Sigmoid colon (tissue), 7 donors: ENCODE results near the gene PRKG1. TPM values are rescaled to one million over a fixed set of nuclear protein-coding genes. Genes with fewer than 3 reads are reported as not detected.

Experiments
- DNase-seq: peaks from one replicate; pipeline ENCODE4 v3.0.0-alpha.2; 2019
- H3K27ac ChIP-seq, 4 donors: fragments of 200-600 bp; sonication (generic); one replicate each; pipeline ENCODE4 v1.5.1; 2016 to 2019; ENCODE audit warnings: mild to moderate bottlenecking in 1 of 4
- H3K27me3 ChIP-seq, 3 donors: fragments of 200-600 bp; sonication (generic); one replicate each; pipeline ENCODE4 v1.5.1; 2019; ENCODE audit warnings: mild to moderate bottlenecking in 1 of 3
- H3K36me3 ChIP-seq, 4 donors: fragments of 200-600 bp; sonication (generic); one replicate each; pipeline ENCODE4 v1.5.1; 2016 to 2019
- H3K4me1 ChIP-seq, 4 donors: fragments of 200-600 bp; sonication (generic); one replicate each; pipeline ENCODE4 v1.5.1; 2017 to 2019
- H3K4me3 ChIP-seq, 4 donors: fragments of 200-600 bp; sonication (generic); one replicate each; pipeline ENCODE4 v1.5.1; 2017 to 2019; ENCODE audit warnings: mild to moderate bottlenecking in 2 of 4, moderate library complexity in 1 of 4
- H3K9me3 ChIP-seq, 4 donors: fragments of 200-600 bp in 3 of 4; sonication (generic) in 3 of 4; one replicate each; pipeline versions ENCODE4 v1.5.1 to v1.6.1; 2013 to 2019
- EP300 ChIP-seq, 4 donors: sonication (generic); formaldehyde crosslinking; IDR thresholded peaks; one replicate each; pipeline ENCODE4 v1.6.1; 2017; ENCODE audit warnings: antibody characterized with exemption in 4 of 4
- POLR2A ChIP-seq, 2 donors: fragments of 450-650 bp; IDR thresholded peaks; one replicate each; pipeline ENCODE4 v1.6.1; 2016; ENCODE audit warnings: antibody characterized with exemption in 2 of 2, mild to moderate bottlenecking in 2 of 2, moderate library complexity in 2 of 2
- POLR2AphosphoS5 ChIP-seq, 4 donors: sonication (generic); formaldehyde crosslinking; IDR thresholded peaks; one replicate each; pipeline ENCODE4 v1.6.1; 2017; ENCODE audit warnings: antibody characterized with exemption in 4 of 4
- WGBS, 2 donors: extraction: QIAGEN DNeasy Blood & Tissue Kit; methylation state at CpG; one replicate each; pipeline ENCODE4 v1.1.7; 2013; 5-methylcytosine and 5-hydroxymethylcytosine counted together
- intact Hi-C: fragments of 100-400 bp; cut with DNase I; formaldehyde crosslinking; loops from one replicate; pipeline ENCODE4 v1.15.1; 2023
- polyA plus RNA-seq, 3 donors: library from polyadenylated mRNA; stranded (reverse); fragments of 200-250 nt; gene quantifications; one replicate each; pipeline ENCODE4 v1.2.3, GENCODE V29; 2013
- total RNA-seq, 4 donors: library from RNA; depleted of rRNA; stranded (reverse); fragments of >200 nt; gene quantifications; one replicate each; pipeline ENCODE4 v1.1.0, GENCODE V29; 2016
- TF ChIP-seq, protein P1 (sequence below), 4 experiments: fragments of 450-650 bp in 3 of 4; fragments of 200-600 bp in 1 of 4; IDR thresholded peaks; one replicate each; pipeline ENCODE4 v1.5.1; 2016 to 2019; ENCODE audit warnings: antibody characterized with exemption in 4 of 4, mild to moderate bottlenecking in 3 of 4, moderate library complexity in 2 of 4
- donor health status: healthy with polysubstance abuse.
- donor health status: Bipolar disorder and iron deficiency.
- donor health status: healthy.

PRKG1 gene
- total and polyA plus RNA-seq, 7 donors = 3.7 to 92.9 (median 60.2) TPM

DNA sequence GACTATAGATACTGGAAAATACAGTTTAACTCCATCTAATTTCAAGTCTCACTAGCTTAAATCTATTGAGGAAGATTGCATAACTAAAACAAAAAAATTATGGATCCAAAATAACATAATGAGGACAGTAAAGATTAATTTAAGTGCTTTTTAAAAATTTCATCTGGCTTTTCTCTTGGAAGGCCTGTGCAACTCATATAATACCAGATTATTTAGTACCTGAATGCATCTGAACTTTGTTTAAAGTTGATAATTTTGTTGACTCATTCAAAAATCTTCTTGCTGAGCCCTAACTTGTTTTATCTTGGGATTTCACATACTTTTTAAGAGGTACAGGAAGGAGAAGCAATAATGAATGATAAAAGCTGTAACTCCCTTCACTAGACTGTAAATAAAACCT is 478.6 kb downstream of the PRKG1 start:
- intact Hi-C loops = no loop called here
- Histone ChIP-seq H3K27ac (no peak overlapping the region), H3K4me1 (peaks cover 0 to 24% (median 17%) of the 10 kb centered on the region in 4 donors), H3K36me3 (no peaks in the 10 kb centered on the region), H3K9me3 (no peaks in the 10 kb centered on the region), H3K4me3 (no peak overlapping the region), H3K27me3 (no peaks in the 10 kb centered on the region)
- TF ChIP-seq POLR2A (IDR thresholded peaks at IDR 0.05) (no peak), EP300 (IDR thresholded peaks at IDR 0.05) (no peak), POLR2AphosphoS5 (IDR thresholded peaks at IDR 0.05) (no peak)
- TF ChIP-seq, protein P1, sequence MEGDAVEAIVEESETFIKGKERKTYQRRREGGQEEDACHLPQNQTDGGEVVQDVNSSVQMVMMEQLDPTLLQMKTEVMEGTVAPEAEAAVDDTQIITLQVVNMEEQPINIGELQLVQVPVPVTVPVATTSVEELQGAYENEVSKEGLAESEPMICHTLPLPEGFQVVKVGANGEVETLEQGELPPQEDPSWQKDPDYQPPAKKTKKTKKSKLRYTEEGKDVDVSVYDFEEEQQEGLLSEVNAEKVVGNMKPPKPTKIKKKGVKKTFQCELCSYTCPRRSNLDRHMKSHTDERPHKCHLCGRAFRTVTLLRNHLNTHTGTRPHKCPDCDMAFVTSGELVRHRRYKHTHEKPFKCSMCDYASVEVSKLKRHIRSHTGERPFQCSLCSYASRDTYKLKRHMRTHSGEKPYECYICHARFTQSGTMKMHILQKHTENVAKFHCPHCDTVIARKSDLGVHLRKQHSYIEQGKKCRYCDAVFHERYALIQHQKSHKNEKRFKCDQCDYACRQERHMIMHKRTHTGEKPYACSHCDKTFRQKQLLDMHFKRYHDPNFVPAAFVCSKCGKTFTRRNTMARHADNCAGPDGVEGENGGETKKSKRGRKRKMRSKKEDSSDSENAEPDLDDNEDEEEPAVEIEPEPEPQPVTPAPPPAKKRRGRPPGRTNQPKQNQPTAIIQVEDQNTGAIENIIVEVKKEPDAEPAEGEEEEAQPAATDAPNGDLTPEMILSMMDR (IDR thresholded peaks at IDR 0.05) = no peak
- DNase-seq = no peak

- TF ChIP-seq, protein P1 (IDR thresholded peaks at IDR 0.05) = no peak
- TF ChIP-seq POLR2AphosphoS5 (IDR thresholded peaks at IDR 0.05) (no peak), POLR2A (IDR thresholded peaks at IDR 0.05) (no peak), EP300 (IDR thresholded peaks at IDR 0.05) (no peak)
- intact Hi-C loops = no loop called here
- Histone ChIP-seq H3K27ac (no peak overlapping the region), H3K4me1 (no peaks in the 10 kb centered on the region), H3K9me3 (no peaks in the 10 kb centered on the region), H3K4me3 (no peak overlapping the region), H3K36me3 (no peaks in the 10 kb centered on the region), H3K27me3 (no peaks in the 10 kb centered on the region)
- 89 to 90% methylated on average over 2 of the region's 2 CpGs for WGBS, 2 donors
- no peak for DNase-seq
These were observed 490.7 kb downstream of the PRKG1 start for GRCh38 chr10:51564896-51565510.

- TF ChIP-seq POLR2A (IDR thresholded peaks at IDR 0.05) (no peak), POLR2AphosphoS5 (IDR thresholded peaks at IDR 0.05) (no peak), EP300 (IDR thresholded peaks at IDR 0.05) (no peak)
- TF ChIP-seq, protein P1 (IDR thresholded peaks at IDR 0.05) = no peak
- H3K4me3 ChIP-seq = no peak overlapping the region
- intact Hi-C loops = no loop called here
- no peak overlapping the region for H3K27ac ChIP-seq
- WGBS, 2 donors = 76 to 80% methylated on average over 3 of the region's 3 CpGs
- no peaks in the 10 kb centered on the region for H3K36me3 ChIP-seq
- no peaks in the 10 kb centered on the region for H3K27me3 ChIP-seq
- H3K9me3 ChIP-seq = no peaks in the 10 kb centered on the region
- no peak for DNase-seq
- H3K4me1 ChIP-seq = no peaks in the 10 kb centered on the region
These were observed 493.0 kb downstream of the PRKG1 start for GRCh38 chr10:51567271-51567670.

DNA sequence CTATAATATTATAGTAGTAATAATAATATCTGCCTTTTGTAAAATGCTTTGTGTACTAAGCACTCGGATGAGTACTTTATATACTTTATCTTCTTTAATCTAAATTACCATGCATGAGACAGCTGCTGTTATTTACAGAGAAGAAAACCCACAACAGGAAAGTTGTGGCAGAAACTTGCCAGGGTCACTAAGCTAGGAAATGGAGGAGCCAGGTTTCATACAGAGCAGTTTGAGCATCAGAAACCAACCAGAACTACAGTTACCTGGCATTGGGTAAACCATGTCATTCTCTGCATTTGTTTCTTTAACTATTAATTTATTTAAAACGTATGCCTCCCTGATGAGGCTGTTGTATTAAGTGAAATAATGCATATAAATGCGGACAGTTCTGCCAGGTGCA is 495.2 kb downstream of the PRKG1 start:
- H3K9me3 ChIP-seq = no peaks in the 10 kb centered on the region
- no peaks in the 10 kb centered on the region for H3K36me3 ChIP-seq
- H3K27ac ChIP-seq = no peak overlapping the region
- intact Hi-C loops = no loop called here
- TF ChIP-seq, protein P1 (IDR thresholded peaks at IDR 0.05) = no peak
- TF ChIP-seq POLR2A (IDR thresholded peaks at IDR 0.05) = no peak
- no peak for TF ChIP-seq POLR2AphosphoS5 (IDR thresholded peaks at IDR 0.05)
- TF ChIP-seq EP300 (IDR thresholded peaks at IDR 0.05) = no peak
- no peaks in the 10 kb centered on the region for H3K27me3 ChIP-seq
- H3K4me3 ChIP-seq = no peak overlapping the region
- H3K4me1 ChIP-seq = peaks cover 0 to 15% (median 11%) of the 10 kb centered on the region in 4 donors
- no peak for DNase-seq
- 76 to 83% methylated on average over 3 of the region's 3 CpGs for WGBS, 2 donors
